Measurements from ENCODE around the gene UBXN6.

DNA sequence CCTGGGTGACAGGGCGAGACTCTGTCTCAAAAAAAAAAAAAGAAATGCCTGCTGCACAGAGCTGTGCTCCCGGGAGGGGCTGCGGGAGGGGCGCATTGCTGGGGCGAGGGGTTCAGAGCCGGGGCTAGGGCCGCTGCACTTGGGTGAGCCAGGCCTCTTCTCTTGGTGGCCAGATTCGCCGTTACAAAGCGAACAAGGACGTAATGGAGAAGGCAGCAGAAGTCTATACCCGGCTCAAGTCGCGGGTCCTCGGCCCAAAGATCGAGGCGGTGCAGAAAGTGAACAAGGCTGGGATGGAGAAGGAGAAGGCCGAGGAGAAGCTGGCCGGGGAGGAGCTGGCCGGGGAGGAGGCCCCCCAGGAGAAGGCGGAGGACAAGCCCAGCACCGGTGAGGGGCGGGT, 41.7 kb upstream of the UBXN6 start:
- TF ChIP-seq, protein P1, sequence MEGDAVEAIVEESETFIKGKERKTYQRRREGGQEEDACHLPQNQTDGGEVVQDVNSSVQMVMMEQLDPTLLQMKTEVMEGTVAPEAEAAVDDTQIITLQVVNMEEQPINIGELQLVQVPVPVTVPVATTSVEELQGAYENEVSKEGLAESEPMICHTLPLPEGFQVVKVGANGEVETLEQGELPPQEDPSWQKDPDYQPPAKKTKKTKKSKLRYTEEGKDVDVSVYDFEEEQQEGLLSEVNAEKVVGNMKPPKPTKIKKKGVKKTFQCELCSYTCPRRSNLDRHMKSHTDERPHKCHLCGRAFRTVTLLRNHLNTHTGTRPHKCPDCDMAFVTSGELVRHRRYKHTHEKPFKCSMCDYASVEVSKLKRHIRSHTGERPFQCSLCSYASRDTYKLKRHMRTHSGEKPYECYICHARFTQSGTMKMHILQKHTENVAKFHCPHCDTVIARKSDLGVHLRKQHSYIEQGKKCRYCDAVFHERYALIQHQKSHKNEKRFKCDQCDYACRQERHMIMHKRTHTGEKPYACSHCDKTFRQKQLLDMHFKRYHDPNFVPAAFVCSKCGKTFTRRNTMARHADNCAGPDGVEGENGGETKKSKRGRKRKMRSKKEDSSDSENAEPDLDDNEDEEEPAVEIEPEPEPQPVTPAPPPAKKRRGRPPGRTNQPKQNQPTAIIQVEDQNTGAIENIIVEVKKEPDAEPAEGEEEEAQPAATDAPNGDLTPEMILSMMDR (IDR thresholded peaks at IDR 0.05 in 4 of 5, conservative IDR thresholded peaks at IDR 0.05 in 1 of 5) = no peak
- no peak for TF ChIP-seq POLR2A (IDR thresholded peaks at IDR 0.05)

All from gastrocnemius medialis (tissue), 4 donors.